ENCODE measurements around the gene PWWP2B.

PWWP2B gene

GRCh38 chr10:132368881-132369635 is 27.9 kb upstream of the PWWP2B start:
- H3K4me3 ChIP-seq (replicated peaks in 1 of 2; ENCODE audit: low read depth in 2 of 2, low read length in 2 of 2): no peak overlapping the region
- DNase-seq (ENCODE audit: low read depth in 2 of 2): peak in 1 of 2 donors; percentile 35
- no peak for TF ChIP-seq CTCF (IDR thresholded peaks at IDR 0.05; ENCODE audit: low read depth, low read length)

GRCh38 chr10:132369636-132370185 is 27.3 kb upstream of the PWWP2B start:
- no peak for TF ChIP-seq CTCF (IDR thresholded peaks at IDR 0.05; ENCODE audit: low read depth, low read length)
- no peak overlapping the region for H3K4me3 ChIP-seq (replicated peaks in 1 of 2; ENCODE audit: low read depth in 2 of 2, low read length in 2 of 2)
- DNase-seq (ENCODE audit: low read depth in 2 of 2): no peak

- H3K4me3 ChIP-seq (replicated peaks in 1 of 2; ENCODE audit: low read depth in 2 of 2, low read length in 2 of 2): no peak overlapping the region
- TF ChIP-seq CTCF (IDR thresholded peaks at IDR 0.05; ENCODE audit: low read depth, low read length): no peak
- no peak for DNase-seq (ENCODE audit: low read depth in 2 of 2)
Measured at GRCh38 chr10:132370426-132371340, 26.3 kb upstream of the PWWP2B start.

GRCh38 chr10:132371641-132372081 is 25.3 kb upstream of the PWWP2B start:
- DNase-seq (ENCODE audit: low read depth in 2 of 2): no peak
- no peak overlapping the region for H3K4me3 ChIP-seq (replicated peaks in 1 of 2; ENCODE audit: low read depth in 2 of 2, low read length in 2 of 2)
- TF ChIP-seq CTCF (IDR thresholded peaks at IDR 0.05; ENCODE audit: low read depth, low read length): peak; percentile 49

- no peak for DNase-seq (ENCODE audit: low read depth in 2 of 2)
- TF ChIP-seq CTCF (IDR thresholded peaks at IDR 0.05; ENCODE audit: low read depth, low read length): no peak
- H3K4me3 ChIP-seq (replicated peaks in 1 of 2; ENCODE audit: low read depth in 2 of 2, low read length in 2 of 2): no peak overlapping the region
Measured at GRCh38 chr10:132372516-132373095, 24.4 kb upstream of the PWWP2B start.

GRCh38 chr10:132373241-132373955 is 23.6 kb upstream of the PWWP2B start:
- H3K4me3 ChIP-seq (replicated peaks in 1 of 2; ENCODE audit: low read depth in 2 of 2, low read length in 2 of 2): no peak overlapping the region
- DNase-seq (ENCODE audit: low read depth in 2 of 2): no peak
- TF ChIP-seq CTCF (IDR thresholded peaks at IDR 0.05; ENCODE audit: low read depth, low read length): no peak

Measured in cardiac fibroblast (primary cell).